Retinal pigment epithelial cell (primary cell): Measurements from ENCODE around the gene CMTM8.

Experiments used
- DNase-seq: peaks from one replicate; pipeline ENCODE4 v3.0.0-alpha.2; 2010; ENCODE audit warnings: low read depth
- H3K4me3 ChIP-seq: 2 replicates; pipeline ENCODE4 v1.5.1; 2011; ENCODE audit warnings: mild to moderate bottlenecking, low read length, control low read depth, moderate library complexity
- TF ChIP-seq, protein P1 (sequence below): conservative IDR thresholded peaks from 2 replicates; pipeline ENCODE4 v1.5.1; 2011; ENCODE audit warnings: low read depth, low read length, control low read depth, inconsistent platforms

Gene CMTM8

DNA sequence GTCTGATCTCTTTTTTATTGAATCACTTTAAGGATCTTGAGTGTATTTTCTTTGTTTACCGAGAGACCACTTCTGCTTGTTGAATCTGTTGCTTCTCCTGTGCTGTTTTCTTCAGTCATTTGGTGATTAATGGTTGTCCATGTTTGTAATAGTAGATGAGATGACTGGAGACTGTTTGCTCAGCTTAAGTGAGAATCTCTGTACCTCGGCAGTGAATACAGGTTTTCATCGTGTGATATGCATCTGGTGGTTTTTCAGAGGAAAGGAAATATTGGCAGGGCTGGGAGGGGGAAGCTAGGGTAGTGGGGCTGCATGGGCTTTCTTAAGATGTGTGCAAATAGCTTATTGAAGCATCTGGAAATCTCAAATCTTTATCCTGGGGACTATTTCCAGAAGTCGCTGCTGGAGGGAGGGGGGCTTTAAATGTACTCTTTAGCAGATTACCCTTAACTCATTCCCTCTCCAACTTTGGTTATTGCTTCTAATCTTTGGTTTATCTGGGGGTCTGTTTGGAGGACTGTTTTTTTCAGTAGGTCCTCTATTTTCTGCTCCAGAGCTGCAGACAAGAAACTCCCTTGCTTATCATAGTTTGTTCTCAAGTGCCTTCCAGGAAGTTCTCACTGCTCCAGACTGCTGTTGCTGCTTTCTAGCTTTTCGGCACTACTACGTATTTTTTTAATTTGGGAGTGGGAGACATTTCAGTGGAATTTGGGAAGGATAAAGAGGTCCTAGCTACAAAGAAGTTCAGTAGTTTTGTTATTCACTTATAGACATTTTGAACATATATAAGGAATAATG is 19.4 kb downstream of the CMTM8 start:
- TF ChIP-seq, protein P1, sequence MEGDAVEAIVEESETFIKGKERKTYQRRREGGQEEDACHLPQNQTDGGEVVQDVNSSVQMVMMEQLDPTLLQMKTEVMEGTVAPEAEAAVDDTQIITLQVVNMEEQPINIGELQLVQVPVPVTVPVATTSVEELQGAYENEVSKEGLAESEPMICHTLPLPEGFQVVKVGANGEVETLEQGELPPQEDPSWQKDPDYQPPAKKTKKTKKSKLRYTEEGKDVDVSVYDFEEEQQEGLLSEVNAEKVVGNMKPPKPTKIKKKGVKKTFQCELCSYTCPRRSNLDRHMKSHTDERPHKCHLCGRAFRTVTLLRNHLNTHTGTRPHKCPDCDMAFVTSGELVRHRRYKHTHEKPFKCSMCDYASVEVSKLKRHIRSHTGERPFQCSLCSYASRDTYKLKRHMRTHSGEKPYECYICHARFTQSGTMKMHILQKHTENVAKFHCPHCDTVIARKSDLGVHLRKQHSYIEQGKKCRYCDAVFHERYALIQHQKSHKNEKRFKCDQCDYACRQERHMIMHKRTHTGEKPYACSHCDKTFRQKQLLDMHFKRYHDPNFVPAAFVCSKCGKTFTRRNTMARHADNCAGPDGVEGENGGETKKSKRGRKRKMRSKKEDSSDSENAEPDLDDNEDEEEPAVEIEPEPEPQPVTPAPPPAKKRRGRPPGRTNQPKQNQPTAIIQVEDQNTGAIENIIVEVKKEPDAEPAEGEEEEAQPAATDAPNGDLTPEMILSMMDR: no peak
- no peak for DNase-seq
- no peak overlapping the region for H3K4me3 ChIP-seq

DNA sequence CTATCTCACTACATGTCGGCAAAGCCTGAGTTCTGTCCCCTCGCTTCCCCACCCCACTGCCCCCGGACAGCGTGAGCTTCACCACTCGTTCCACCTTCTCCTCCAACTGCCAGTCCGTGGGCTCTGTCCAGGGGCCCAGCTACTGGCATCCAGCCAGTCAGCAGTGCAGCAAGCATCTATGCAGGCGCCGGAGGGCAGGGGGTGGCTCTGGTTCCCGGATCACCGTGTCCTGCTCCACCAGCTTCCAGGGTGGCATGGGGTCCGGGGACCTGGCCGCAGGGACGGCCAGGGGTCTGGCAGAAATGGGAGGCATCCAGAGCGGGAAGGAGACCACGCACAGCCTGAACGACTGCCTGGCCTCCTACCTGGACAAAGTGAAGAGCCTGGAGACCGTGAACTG is 20.4 kb downstream of the CMTM8 start:
- H3K4me3 ChIP-seq: no peak overlapping the region
- no peak for DNase-seq
- TF ChIP-seq, protein P1: no peak

DNA sequence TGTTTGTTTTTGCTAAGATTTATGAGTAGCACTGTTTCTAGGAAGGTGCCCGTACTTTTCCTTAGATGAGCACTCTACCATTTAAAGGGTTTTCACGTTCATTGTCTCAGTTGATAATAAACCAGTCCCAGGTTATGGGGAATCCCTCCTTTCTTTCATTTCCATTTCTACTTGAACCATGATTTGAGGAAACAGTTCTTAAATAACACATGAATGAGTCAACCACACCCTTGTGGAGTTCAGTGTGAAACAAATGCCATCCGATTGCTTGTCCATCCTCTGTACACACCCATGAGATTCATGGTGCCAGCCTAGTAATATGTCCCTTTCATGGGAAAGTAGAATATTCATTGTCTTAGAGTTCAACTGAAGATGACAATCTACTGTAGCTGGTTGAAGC is 23.1 kb downstream of the CMTM8 start:
- TF ChIP-seq, protein P1: no peak
- DNase-seq: no peak
- H3K4me3 ChIP-seq: no peak overlapping the region

DNA sequence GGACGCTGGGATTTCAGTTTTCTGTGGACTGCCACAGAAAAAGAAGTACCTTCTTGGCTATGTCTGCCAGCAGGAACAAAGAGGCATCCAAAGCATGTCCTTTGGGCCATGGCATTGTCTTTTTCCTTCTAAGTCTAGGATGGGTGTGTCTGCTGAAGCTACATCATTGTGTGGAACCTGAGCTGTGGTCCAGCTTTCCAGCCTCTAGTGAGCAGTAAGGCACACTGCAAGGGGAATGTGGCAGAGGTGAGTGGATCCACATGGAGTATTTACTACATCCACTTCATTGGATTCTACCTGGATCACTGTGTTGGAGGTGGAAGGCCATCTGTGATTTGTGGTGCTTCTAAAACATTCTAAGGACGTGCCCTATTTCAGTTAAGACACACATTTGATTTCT is 23.7 kb downstream of the CMTM8 start:
- H3K4me3 ChIP-seq: no peak overlapping the region
- TF ChIP-seq, protein P1: no peak
- DNase-seq: no peak

DNA sequence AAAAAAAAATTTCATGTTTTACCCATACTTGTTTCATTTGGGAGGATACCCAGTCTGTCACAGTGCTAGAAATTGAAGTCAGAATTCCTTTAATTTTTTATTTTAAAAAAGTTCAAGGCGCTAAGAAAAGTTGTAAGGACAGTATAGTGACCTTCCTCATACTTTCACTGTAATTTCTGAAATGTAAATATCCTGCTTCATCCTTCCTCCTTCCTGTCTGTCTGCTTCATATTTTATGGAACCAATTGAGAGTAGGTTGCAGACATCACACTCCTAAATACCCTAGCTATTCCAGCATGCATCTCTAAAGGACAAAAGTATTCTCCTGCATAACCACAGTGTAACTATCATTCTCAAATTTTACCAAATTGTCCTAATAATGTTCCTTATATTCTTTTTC is 35.8 kb downstream of the CMTM8 start:
- no peak overlapping the region for H3K4me3 ChIP-seq
- DNase-seq: no peak
- TF ChIP-seq, protein P1: no peak

DNA sequence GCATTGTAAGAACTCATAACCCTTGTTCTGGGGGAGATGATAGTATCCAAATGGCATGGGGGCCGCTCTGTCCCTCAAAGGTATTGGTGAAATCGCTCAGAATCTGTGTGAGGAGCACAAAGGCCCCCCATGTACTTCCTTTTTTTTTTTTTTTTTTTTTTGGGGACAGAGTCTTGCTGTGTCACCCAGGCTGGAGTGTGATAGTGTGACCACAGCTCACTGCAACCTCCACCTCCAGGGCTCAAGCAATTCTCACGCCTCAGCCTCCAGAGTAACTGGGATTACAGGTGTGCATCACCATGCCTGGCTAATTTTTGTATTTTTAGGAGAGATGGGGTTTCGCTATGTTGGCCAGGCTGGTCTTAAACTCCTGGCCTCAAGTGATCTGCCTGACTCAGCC is 37.0 kb downstream of the CMTM8 start:
- TF ChIP-seq, protein P1: no peak
- no peak overlapping the region for H3K4me3 ChIP-seq
- DNase-seq: no peak

DNA sequence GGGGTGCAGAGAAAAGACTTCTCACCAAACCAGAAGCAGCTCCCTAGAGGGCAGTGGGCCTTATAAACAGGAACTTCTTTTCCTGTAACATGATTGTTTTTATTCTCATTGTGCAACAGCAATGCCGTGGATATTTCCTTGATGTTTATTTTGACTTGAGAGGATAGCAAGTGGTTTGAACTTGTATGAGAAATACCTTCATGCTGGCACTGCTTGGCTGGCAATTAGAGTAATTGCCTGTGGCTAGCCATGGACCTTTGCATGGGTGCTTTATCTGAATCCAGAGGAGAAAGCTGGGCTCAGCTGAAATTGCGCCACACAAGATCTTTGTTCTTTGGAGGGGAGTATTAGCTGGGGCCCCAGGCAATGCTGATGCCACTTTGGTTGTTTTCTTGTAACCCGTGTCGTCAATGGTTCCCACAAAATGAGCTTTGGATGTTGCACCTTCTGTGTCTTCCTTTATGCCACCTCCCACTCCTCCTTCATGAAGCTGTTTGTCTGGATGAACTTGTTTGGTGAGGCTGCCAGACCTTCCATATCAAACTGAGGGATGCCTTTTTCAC is 37.9 kb downstream of the CMTM8 start:
- DNase-seq: no peak
- TF ChIP-seq, protein P1: no peak
- H3K4me3 ChIP-seq: no peak overlapping the region
